Stimulated activated CD8-positive, alpha-beta memory T cell treated with anti-CD3 and anti-CD28 coated beads, Interleukin-12 subunit alpha, Interleukin-12 subunit beta, amount 100 ng/mL, for 24 hours (primary cell): ENCODE results near the gene RPS15.
"Not testable (repeated sequence)": the region's sequence is repeated elsewhere in the genome, so short reads cannot be mapped to it uniquely, and the experiment has no call there.

ENCODE experiments used
- DNase-seq: peaks from one replicate; pipeline ENCODE4 v3.0.0-alpha.2; 2020; ENCODE audit errors: extremely low read depth

The RPS15 gene

DNA sequence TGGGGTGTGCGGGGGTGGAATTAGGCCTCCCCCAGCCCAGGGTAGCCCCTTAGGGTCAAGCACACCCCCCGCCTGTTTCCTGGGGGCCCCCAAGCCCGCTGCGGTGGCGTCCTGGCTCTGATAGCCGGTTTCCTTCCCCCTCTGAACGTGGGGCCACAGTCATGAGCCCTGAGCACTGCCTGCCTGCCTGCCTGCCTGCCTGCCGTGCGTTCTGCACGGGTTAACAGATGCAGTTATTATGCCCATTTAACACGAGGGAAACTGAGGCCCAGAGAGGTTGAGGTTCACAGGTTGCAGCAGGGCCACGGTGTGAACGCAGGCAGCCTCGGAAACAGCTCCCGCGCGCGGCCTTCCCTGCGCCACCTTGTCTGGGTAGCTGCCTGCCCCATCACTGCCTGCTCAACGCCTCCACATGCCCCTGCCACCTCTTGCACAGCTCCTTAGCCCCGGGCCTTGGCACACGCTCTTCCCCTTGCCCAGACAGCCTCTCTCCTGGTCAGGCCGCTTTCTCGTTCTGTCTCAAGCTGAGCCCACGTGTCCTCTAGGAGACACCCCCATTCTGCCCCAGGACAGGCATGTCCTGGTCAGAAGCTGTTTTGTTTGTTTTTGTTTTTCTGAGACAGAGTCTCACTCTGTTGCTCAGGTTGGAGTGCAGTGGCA lies 35.7 kb upstream of the RPS15 start:
- DNase-seq = no peak

DNA sequence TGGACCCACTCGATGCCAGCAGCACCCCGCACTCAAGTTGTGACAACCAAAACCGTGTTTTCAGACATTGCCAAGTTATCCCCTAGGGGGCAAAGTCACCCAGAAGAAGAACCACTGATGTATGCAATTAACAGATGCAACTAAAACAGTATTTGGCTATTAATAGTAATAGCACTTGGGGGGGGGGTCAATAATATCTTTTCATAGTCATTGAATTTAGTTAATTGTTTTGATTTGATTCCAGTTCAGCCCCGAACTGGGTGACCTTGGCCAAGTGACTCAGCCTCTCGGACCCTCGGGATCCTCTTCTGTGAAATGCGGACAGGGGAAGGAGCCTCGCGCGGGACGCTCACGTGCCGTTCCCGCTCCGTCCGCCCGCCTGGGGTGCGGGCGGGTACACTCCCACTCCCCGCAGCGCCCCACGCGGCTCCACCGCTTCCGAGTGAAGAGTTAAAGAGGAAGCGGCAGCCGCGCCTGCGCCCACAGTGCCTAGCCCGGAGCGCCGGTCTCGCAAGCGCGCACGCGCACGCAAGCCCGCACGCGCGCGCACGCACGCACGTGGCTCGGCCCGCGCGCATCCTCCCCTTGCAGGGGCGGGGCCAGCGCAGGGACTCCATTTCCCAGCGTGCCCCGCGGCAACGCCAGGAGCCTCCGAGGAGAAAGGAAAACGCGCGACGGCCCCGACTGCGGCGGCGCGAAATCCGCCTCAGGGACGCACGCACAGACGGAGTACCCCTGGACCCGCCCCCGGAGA lies 31.2 kb upstream of the RPS15 start:
- DNase-seq = peak; percentile 95

DNA sequence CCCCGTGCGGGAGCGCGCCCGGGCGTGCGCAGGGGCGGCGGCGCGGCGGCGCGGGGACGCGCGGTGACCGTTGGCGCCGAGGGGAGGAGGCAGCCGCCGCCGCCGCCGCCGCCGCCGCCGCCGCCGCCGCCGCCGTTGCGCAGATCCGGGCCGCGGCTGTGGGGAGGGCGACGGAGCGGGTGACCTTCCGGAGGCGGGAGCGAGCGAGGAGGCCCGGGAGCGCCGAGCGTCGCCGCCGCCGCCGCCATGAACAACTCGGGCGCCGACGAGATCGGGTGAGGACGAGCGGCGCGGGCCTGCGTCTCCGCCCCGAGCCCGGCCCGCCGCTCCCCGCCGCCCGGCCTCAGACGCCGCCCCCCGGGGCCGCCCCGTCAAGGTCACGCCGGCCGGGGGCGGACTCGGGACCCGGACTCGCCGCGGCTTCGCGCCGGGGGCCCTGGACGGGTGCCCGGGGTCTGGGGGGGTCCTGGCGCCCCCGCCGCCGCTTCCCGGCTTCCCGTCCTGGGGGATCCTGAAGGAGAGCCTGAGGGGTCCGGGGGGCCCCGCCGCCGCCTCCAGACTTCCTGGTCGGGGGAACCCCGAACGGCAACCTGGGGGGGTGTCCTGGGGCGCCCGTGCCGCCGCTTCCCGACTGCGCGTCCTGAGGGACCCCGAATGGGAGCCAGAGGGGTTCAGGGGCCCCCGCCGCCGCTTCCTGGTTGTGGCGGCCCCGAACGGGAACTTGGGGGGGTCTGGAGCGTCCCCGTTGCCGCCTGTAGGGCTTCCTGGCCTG lies 30.5 kb upstream of the RPS15 start, which contains the start of gene DAZAP1:
TSS of gene DAZAP1 (plus strand) at position 59 of the 772 bp plus-strand sequence. CDS start at position 247, 188 bp downstream.
- no peak for DNase-seq

DNA sequence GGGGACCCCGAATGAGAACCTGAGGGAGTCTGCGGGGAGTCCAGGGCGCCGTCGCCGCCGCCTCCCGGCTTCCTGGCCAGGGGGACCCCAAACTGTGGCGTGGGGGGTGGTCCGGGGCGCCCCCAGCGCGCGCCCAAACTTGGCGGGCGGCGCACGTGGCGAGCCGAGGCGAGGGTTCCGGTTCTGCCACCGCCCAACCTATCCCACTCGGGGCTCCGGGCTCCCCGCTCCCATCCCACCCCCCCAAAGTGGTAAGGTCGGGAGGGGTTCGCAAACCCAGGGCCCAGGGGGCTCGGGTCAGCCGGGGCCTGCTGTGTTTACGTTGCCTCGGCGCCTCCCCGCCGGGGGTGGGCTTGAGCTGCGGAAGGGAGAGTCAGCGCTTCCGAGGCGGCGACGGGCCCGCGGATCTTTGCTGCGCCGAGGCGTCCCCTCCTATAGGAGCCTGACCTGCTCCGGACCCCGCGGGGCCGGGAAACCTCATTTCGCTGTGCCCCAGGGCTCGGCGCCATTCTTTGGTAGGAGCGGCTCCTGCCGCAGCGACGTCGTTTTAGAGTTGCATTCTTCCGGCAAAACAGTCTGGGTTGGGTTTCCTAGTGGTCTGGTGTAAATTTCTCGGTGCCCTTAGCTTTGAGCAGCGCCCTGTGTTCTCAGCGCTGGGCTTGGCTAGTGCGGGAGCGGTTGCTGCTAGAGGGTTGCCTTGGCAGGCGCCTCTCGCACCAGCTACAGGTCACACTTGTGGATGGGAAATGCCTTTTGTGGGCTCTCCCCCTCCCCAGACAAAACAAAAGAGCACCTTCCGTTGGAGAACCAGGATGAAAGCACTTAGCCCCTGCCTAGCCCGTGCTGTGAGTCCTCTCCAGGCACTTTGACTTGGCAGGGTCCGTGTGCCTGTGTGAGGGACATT lies 29.6 kb upstream of the RPS15 start:
- no peak for DNase-seq

DNA sequence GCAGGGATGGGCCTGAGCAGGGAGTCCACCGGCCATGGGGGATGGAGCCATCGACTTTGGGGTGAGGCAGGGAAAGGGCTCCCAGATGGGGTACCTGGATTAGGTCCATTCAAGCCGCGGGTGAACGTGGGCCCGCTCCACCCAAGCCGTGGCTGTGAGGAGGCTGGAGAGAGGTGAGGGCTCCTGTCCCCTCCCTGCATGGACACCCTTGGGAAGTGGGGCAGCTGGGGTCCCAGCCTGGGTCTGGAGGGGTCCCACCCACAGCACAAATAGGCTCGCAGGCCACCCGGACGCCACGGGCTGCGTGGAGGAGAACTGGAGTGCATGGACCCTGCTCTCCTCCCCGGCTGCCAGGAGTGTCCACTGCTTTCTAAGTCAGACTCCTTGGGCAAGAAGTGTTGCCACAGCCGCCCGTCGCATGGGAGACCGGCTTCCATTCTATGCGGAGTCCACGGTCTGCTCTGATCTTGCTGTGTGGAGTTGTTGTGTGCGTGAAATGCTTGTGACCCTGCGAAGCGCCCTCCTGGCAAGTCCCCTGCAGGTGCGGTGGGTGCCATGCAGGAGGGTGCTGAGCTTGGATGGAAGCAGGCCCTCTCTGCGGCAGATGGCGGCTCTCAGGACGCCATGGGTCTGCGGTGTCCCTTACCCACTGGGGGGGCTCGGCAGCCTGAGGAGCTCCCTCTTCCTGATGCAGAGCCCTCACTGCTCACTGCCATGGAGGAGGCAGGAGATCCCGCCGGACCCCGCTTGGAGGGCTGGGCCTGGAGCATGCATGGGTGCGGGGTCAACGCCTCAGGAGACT lies 28.8 kb upstream of the RPS15 start:
- DNase-seq = no peak

DNA sequence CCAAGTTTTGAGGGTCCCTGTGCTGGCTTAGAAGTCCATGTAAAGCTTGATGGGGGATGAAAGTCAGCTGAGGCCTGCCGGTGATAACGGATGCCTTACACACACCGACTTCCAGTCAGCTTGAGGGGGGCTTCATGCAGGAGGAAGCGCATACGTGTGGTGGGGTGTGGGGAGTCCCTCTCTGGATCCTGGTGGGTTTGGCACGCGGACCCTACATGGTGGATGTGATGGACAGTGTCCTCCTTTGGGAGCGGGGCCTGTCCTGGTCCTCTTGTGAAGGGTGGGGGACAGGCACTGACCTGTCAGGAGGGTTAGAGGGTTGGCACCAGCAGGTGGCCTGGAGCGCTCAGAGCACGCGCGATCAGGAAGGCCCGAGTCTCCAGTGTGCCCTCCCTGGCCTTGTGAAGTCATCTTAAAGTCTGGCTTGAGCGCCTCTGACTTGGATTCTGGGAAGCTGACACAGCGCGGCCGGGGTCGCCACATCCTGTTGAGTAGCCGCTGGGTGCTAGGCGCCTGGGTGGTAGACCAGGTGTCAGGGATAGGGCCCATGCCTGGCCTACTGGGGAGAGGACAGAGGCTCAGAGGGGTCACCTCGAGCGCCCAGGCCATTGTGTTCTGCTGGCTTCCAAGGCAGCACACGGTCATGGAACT lies 27.9 kb upstream of the RPS15 start:
- DNase-seq = no peak

DNA sequence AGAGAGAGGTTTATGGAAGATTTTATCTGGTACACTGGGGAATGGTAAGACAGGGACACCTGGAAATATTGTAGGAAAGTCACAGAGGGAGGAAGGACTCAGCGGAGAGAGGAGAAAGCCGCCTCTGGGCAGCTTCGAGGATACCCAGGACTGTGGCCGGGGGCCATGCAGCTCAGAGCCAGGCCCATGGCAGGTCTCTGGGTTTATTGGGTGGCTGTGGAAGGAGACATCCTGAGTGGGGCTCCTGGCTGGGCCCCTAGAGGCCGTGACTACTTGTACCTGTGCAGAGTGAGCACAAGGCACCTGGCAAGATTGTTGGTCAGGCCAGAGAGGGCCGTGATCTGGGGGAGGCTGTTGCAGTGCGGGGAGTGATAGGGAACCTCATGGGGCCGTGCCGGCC lies 27.4 kb upstream of the RPS15 start:
- no peak for DNase-seq

DNA sequence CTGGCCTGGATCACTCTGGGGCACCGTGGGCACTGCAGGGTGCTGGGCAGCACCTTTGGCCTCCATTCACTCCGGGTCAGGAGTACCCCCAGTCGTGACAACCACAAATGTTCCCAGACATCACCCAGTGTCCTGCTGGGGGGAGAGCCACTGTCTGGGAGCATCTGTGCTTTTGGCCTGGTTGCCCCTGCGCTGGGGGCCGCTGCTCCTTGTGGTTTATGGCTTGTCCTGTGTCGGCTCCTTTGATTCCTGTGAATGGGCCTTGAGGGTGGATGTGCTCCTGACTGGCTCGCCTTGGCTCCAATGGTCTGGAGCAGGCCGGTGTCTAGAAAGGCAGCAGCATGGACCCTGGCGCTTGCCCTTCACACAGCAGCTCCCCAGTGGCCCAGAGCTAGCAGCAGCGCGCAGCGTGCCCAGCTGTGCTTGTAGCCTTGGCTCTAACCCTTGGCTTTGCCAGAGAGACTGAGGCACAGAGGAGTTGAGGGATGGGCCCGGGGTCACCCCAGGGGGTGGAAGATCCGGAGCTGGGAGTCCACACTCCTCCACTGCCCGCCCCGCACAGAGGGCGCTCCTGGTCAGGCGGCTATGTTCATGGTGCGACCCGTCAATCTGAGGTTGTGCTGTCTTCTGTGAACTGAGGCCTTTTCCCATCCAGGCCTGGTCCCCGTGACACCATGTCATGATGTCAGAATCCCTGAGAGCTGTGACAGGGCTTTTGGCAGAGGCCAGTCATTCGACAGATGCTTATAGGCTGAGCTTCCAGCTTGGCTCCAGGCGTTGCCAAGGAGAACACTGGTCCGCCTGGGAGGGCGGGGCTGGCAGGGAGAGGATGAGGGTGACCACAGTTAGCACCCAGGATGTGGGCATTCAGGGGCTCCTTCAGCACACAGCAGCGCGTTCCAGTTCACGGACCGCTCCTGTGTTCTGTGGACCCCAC lies 26.7 kb upstream of the RPS15 start:
- no peak for DNase-seq

DNA sequence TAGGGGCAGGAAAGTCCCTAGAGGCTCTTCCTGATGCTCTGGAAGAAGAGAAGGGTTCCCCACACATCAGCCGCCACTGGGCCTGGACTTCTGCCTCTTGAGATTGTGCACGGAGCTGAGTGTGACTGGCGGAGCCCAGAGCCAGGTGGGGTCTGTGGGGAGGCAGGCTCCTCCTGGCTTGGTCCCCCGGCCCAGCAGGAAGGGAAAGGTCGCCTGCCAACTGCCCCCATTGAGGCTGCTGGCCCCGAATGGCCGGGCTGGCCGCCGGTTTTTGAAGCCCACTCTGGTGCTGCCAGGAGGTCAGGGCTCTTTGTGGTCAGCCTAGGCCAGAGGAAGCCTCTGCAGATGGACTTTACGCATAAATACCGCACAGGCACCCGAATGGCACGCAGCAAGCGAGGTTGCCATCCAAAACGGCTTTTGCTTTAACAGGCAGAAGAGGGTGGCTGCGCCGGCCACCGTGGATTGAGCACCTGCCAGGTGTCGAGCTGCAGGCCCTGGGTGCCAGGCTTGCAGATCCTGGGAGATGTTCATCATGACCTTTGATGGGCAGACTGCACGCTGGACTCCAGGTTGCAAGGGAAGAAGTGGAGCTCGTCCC lies 25.8 kb upstream of the RPS15 start:
- no peak for DNase-seq

DNA sequence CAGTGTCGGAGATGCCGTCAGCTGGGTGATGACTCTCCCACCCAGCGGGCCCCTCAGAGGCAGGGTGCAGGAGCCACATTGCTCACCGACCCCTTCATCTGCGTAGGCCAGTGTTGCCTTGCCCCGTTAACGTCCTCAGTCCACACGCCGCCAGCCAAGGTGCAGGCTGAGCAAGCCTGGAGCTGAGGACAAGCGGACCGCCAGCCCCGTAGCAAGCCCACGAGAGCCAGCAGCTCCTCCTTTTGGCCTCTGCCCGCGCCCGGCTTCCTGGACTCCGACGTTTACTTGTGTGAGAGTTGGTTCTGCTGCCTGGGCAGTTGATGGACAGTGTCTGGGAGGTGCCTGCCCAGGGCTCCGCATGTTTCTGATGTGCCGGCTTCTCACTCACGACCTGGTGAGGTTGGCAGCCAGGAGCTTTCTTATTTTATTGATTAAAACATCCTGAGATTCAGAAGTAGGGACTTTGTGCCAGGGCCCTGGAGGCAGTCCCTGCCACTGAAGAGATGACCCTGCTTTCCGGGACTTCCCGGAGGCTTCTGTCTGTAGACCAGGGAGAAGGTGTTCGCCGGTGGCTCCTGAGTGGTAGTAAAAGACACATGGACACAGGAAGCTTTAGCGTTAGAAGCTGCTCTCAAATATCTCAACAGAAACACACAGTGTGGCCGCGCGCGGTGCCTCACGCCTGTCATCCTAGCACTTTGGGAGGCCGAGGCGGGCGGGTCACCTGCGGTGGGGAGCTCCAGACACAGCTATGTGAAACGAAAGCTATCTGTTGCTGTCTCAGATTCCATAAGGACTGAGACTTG lies 25.0 kb upstream of the RPS15 start:
- no peak for DNase-seq

DNA sequence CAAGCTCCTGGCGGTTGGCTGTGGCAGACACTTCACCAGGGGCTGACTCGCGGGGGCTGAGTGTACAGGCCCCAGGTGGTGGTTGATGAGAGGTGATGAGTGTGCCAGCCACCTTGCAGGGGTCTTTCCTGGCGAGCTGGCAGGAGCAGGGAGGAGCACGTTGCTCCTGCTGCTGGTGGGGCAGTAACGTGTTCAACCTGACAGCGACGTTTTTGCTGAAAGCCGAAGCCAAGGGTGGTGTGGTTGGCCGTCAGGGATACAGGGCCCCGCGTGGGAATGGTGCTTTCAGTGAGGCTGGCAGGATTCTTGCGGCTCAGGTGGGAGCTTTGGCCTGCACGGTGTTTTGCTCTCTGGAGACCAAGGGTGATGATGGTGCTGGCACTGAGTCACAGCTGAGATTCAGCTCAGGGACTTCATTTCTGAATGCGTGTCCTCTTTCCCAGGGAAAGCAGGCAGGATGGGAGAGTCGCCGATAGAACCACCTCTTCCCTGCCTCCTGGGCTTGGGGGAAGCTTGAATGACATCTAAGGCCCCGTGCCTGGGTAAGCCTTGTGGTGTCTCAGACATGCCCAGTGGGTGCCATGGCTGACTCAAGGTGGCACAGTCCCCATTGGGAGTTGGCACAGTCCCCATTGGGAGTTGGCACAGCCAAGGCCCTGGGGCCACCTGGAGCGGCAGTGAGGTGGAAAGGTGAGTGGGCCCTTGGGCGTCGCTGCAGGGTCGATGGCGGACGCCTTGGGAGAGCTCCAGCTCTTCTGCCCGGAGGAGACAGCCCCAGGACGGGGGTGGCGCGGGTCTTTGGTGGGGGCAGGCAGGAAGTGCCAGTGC lies 22.0 kb upstream of the RPS15 start:
- no peak for DNase-seq

DNA sequence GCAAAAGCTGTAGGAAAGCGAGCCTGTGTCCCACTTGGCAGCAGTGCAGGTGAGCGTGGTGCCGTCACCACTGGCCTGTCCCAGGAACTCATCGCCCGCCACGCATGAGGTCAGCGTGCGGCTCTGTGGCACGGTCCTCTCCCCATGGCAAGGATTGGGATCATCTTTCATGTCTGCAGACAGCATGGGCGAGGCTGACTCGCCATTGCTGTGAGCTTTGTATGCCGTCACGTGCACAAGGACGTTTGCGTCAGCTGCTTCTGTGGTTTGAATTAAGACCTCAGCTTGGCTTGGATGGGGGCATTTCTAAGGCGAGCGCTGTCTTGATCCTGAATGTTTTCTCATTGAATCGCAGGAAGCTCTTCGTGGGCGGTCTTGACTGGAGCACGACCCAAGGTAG lies 21.1 kb upstream of the RPS15 start:
- DNase-seq = no peak

DNA sequence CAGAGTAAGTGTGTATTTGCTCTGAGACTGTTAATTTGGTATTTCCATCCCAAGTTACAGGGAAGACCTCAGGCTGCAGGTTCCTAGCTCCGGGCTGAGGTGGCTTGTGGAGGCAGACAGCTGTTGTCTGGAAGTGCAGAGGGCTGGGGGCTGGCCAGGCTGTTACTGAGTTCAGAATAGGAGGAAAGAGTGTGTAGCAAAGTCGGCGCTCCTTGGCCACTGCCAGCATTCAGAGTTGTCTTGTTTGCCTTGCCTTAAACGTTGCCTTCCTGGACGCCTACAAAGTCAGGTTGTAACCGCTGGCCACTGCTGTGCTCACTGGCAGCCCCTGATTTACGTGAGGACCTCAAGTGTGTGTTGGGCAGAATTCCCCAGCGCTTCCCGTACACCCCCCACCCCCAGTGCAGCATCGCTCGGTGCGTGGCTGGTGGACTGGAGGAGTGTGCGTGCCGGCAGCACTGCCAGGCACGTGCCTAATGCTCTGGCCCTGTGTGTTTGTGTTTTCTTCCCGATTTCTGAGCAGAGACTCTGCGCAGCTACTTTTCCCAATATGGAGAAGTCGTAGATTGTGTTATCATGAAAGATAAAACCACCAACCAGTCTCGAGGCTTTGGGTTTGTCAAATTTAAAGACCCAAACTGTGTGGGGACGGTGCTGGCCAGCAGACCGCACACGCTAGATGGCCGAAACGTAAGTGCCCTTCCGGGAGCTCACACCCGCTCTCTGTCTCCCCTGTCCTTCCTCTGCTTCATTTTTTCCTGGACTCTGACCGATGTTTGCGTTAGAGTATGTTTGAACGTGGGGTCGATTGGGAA lies 20.3 kb upstream of the RPS15 start:
- DNase-seq = no peak

DNA sequence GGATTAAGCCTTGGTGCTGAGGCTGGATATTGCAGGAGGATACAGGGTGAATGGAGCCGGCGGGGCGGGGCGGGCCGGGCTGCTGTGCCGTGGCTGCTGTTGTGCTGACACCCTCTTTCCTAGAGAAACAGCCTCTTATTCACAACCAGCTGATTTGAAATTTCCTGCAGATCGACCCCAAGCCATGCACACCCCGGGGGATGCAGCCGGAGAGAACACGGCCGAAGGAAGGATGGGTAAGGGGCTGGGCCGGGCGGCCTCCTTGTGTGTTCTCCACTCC lies 19.8 kb upstream of the RPS15 start:
- DNase-seq = no peak

DNA sequence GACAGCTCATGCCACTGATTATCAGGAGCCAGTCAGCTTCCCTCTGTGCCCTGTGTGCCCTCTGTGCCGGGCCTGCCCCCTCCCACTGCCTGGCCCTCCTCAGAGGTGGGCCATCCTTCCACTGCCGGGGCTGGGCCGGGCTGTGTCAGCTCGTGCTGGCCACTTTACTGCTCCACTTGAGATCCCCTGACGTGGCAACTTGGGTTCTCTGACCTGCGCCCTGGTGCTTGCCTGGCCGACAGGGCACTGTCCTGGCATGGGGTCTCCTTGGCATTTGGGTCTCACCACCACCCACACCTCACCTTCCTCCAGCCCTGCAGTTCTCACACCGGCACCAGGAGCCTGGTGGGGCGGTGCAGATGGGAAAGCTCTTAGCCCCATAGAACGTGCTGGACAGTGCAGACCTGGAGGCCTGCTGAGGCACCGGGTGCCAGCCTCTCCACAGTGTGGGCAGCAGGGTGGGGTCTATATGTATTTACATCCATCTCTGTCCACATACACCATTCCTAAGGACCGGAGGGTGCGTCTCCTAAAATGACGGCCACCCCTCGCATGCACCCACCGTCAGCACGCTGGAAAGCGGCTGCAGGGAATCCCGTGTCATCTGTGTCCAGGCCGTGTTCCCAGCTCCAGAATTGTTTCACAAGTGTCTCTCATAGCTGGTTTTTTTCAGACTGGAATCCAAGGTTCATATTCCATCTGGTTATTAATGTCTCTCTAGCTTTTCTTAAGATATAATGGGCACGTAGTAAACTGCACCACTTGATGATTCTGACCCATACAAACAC lies 19.1 kb upstream of the RPS15 start:
- DNase-seq = no peak

DNA sequence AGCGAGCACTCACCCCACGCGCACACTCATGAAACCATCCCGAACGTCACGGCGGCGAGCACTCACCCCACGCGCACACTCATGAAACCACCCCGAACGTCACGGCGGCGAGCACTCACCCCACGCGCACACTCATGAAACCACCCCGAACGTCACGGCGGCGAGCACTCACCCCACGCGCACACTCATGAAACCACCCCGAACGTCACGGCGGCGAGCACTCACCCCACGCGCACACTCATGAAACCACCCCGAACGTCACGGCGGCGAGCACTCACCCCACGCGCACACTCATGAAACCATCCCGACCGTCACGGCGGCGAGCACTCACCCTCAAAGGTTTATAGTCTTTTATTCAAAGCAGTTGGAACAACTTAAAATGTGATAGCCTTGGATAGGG lies 18.1 kb upstream of the RPS15 start:
- DNase-seq = not testable (repeated sequence)
